PC-9 (cell line): ENCODE results near the gene ABL2.

Source experiments
- CTCF ChIP-seq: fragments of 200-600 bp; sonication (generic); conservative IDR thresholded peaks from 2 replicates; pipeline ENCODE4 v1.6.1; 2017; ENCODE audit warnings: mixed run types, antibody characterized with exemption, mild to moderate bottlenecking, moderate library complexity
- EZH2 ChIP-seq: fragments of 200-600 bp; sonication (generic); IDR thresholded peaks from 2 replicates; pipeline ENCODE4 v1.8.0; 2017; ENCODE audit warnings: antibody characterized with exemption, low read depth

- no peak for TF ChIP-seq CTCF
- TF ChIP-seq EZH2: no peak
These were observed 83.0 kb downstream of the ABL2 start for GRCh38 chr1:179146476-179146875.
